Hepatocyte (in vitro differentiated cells): ENCODE measurements around the gene DCAF17.

Experiments used
- EZH2phosphoT487 ChIP-seq: fragments of 200-600 bp; sonication (generic); IDR thresholded peaks from one replicate; pipeline ENCODE4 v1.6.1; 2018; ENCODE audit warnings: antibody characterized with exemption, mild to moderate bottlenecking, low read depth, moderate library complexity; ENCODE audit not compliant: unreplicated experiment, severe bottlenecking
- TF ChIP-seq, protein P1 (sequence below): fragments of 200-600 bp; sonication (generic); IDR thresholded peaks from 2 replicates; pipeline ENCODE4 v1.5.1; 2016; ENCODE audit warnings: antibody characterized with exemption, mild to moderate bottlenecking; ENCODE audit not compliant: poor library complexity

DNA sequence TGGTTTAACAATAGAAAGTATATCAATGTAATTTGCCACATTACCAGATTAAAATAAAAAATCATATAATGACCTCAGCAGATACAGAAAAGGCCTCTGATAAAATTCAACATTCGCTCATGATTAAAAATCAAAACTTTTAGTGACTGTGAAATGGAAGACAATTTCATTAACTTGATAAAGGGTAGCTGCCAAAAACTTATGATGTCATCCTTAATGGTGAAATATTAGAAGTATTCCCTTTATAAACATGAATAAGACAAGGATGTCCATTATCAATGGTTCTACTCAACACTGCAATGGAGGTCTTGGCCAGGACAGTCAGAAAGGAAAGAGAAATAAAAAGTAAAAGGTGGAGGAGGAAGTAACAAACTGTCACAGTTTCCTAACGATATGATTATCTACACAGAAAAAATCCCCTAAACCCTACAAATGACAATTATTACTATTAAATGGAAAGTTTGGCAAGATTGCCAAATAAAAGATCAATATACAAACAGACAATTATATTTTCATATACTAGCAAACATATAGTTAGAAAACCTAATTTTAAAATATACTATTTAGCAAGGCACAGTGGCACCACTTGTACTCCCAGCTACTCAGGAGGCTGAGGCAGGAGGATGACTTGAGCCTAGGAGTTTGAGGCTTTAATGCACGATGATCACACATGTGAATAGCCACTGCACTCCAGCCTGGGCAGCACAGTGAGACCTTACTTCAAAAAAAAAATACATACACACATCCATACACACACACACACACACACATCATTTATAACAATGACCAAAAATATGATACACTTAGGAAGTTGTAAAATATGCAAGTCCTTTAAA, 13.1 kb upstream of the DCAF17 start:
- TF ChIP-seq, protein P1, sequence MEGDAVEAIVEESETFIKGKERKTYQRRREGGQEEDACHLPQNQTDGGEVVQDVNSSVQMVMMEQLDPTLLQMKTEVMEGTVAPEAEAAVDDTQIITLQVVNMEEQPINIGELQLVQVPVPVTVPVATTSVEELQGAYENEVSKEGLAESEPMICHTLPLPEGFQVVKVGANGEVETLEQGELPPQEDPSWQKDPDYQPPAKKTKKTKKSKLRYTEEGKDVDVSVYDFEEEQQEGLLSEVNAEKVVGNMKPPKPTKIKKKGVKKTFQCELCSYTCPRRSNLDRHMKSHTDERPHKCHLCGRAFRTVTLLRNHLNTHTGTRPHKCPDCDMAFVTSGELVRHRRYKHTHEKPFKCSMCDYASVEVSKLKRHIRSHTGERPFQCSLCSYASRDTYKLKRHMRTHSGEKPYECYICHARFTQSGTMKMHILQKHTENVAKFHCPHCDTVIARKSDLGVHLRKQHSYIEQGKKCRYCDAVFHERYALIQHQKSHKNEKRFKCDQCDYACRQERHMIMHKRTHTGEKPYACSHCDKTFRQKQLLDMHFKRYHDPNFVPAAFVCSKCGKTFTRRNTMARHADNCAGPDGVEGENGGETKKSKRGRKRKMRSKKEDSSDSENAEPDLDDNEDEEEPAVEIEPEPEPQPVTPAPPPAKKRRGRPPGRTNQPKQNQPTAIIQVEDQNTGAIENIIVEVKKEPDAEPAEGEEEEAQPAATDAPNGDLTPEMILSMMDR, result no peak
- TF ChIP-seq EZH2phosphoT487, result no peak
